HepG2 (cell line): ENCODE measurements around the gene CRYM. TPM values are rescaled to one million over a fixed set of nuclear protein-coding genes. Genes with fewer than 3 reads are reported as not detected.
A peak's percentile ranks its signal among the peaks of the same experiment; 100 is the strongest.

ENCODE experiments used
- ATAD3A ChIP-seq: sonication (generic); formaldehyde crosslinking; IDR thresholded peaks from 2 replicates; pipeline ENCODE4 v1.4.0; 2020; ENCODE audit warnings: missing genetic modification reagents
- ERF ChIP-seq: IDR thresholded peaks from 2 replicates; pipeline ENCODE4 v1.6.1; 2018; ENCODE audit warnings: missing biosample characterization, missing genetic modification reagents
- HDAC2 ChIP-seq: sonication (generic); formaldehyde crosslinking; IDR thresholded peaks from 2 replicates; pipeline ENCODE4 v1.4.0; 2020; ENCODE audit warnings: missing genetic modification reagents
- HOMEZ ChIP-seq: IDR thresholded peaks from 2 replicates; pipeline ENCODE4 v1.6.1; 2016; ENCODE audit warnings: low read depth
- HOXA5 ChIP-seq: sonication (generic); formaldehyde crosslinking; IDR thresholded peaks from 2 replicates; pipeline ENCODE4 v1.4.0; 2020; ENCODE audit warnings: missing genetic modification reagents
- IRX3 ChIP-seq: sonication (generic); formaldehyde crosslinking; IDR thresholded peaks from 2 replicates; pipeline ENCODE4 v1.8.1; 2023; ENCODE audit warnings: mild to moderate bottlenecking, low read depth, missing genetic modification reagents, borderline replicate concordance
- KMT2A ChIP-seq: sonication (generic); formaldehyde crosslinking; IDR thresholded peaks from 2 replicates; pipeline ENCODE4 v1.4.0; 2020; ENCODE audit warnings: missing genetic modification reagents
- MIER3 ChIP-seq: IDR thresholded peaks from 2 replicates; pipeline ENCODE4 v1.6.1; 2016; ENCODE audit warnings: missing compliant biosample characterization, borderline replicate concordance
- MYC ChIP-seq: sonication (generic); formaldehyde crosslinking; IDR thresholded peaks from 2 replicates; pipeline ENCODE4 v1.9.0; 2021; ENCODE audit warnings: missing genetic modification reagents, borderline replicate concordance
- NFE2L2 ChIP-seq: fragments of 150-350 bp; IDR thresholded peaks from 2 replicates; pipeline ENCODE4 v1.6.1; 2014; ENCODE audit warnings: low read length
- POLR2AphosphoS2 ChIP-seq: IDR thresholded peaks from 2 replicates; pipeline ENCODE4 v1.6.1; 2011; ENCODE audit warnings: low read depth, low read length, improper control_type of control experiment
- ZBTB33 ChIP-seq: sonication (generic); formaldehyde crosslinking; IDR thresholded peaks from 2 replicates; pipeline ENCODE4 v1.4.0; 2020; ENCODE audit warnings: missing genetic modification reagents
- ZFP62 ChIP-seq: sonication (generic); formaldehyde crosslinking; IDR thresholded peaks from 2 replicates; pipeline ENCODE4 v1.4.0; 2020; ENCODE audit warnings: missing genetic modification reagents
- ZNF10 ChIP-seq: sonication (generic); formaldehyde crosslinking; IDR thresholded peaks from 2 replicates; pipeline ENCODE4 v1.4.0; 2020; ENCODE audit warnings: mild to moderate bottlenecking, low read depth, missing genetic modification reagents, borderline replicate concordance
- ZNF570 ChIP-seq: sonication (generic); formaldehyde crosslinking; IDR thresholded peaks from 2 replicates; pipeline ENCODE4 v1.4.0; 2020; ENCODE audit warnings: mild to moderate bottlenecking, missing genetic modification reagents, borderline replicate concordance
- ZNF607 ChIP-seq: sonication (generic); formaldehyde crosslinking; IDR thresholded peaks from 2 replicates; pipeline ENCODE4 v1.5.1; 2020; ENCODE audit warnings: missing genetic modification reagents, mild to moderate bottlenecking, borderline replicate concordance
- ZNF672 ChIP-seq: sonication (generic); formaldehyde crosslinking; IDR thresholded peaks from 2 replicates; pipeline ENCODE4 v1.8.1; 2022; ENCODE audit warnings: missing genetic modification reagents
- ZNF704 ChIP-seq: sonication (generic); formaldehyde crosslinking; IDR thresholded peaks from 2 replicates; pipeline ENCODE4 v1.8.1; 2023; ENCODE audit warnings: mild to moderate bottlenecking, inconsistent platforms, moderate library complexity, missing genetic modification reagents, borderline replicate concordance
- ZNF713 ChIP-seq: sonication (generic); formaldehyde crosslinking; IDR thresholded peaks from 2 replicates; pipeline ENCODE4 v1.4.0; 2020; ENCODE audit warnings: mild to moderate bottlenecking, missing genetic modification reagents
- ZNF772 ChIP-seq: sonication (generic); formaldehyde crosslinking; IDR thresholded peaks from 2 replicates; pipeline ENCODE4 v1.5.0; 2020; ENCODE audit warnings: mild to moderate bottlenecking, missing genetic modification reagents
- polyA plus RNA-seq, 8 experiments: library from polyadenylated mRNA; depleted of rRNA in 3 of 8; stranded (reverse) in 7 of 8; unstranded in 1 of 8; fragments of >200 nt; fragmentation: Illumina TruSeq in 4 of 8; extraction: Trizol in 4 of 8; gene quantifications; 2 replicates each; pipeline versions ENCODE4 v1.2.1 to v1.2.3, GENCODE V29; 2011 to 2016; ENCODE audit warnings: low read depth in 4 of 8, missing spikeins in 1 of 8, mixed read lengths in 1 of 8; ENCODE audit not compliant: insufficient read depth in 1 of 8
- total RNA-seq, 5 experiments: library from RNA; depleted of rRNA; stranded (reverse); fragments of >200 nt; fragmentation: Illumina TruSeq; extraction: Trizol; gene quantifications; 2 replicates each; pipeline ENCODE4 v1.2.3, GENCODE V29; 2016; ENCODE audit warnings: low read depth in 1 of 5
- TF ChIP-seq, protein P1 (sequence below): sonication (generic); formaldehyde crosslinking; IDR thresholded peaks from 2 replicates; pipeline ENCODE4 v1.4.0; 2020; ENCODE audit warnings: mild to moderate bottlenecking, missing genetic modification reagents, borderline replicate concordance
- TF ChIP-seq, protein P2 (sequence below): sonication (generic); formaldehyde crosslinking; IDR thresholded peaks from 2 replicates; pipeline ENCODE4 v1.5.0; 2020; ENCODE audit warnings: missing genetic modification reagents

Gene CRYM
- total and polyA plus RNA-seq, 2 of the 13 experiments (the other 11 are each of a cell fraction or from before 2014, with no cell fraction given), result 1.9 to 2.2 TPM

- no peak for TF ChIP-seq ZNF713 (CRISPR knock-in tag)
- TF ChIP-seq KMT2A, result peak; percentile 87
- peak; percentile 97 for TF ChIP-seq ZNF607
- no peak; the same call in none of the 2 replicates for TF ChIP-seq MIER3 (CRISPR knock-in tag)
- peak; percentile 51 for TF ChIP-seq HOMEZ
- TF ChIP-seq POLR2AphosphoS2, result no peak
- peak; percentile 95 for TF ChIP-seq MYC
- TF ChIP-seq, protein P1, sequence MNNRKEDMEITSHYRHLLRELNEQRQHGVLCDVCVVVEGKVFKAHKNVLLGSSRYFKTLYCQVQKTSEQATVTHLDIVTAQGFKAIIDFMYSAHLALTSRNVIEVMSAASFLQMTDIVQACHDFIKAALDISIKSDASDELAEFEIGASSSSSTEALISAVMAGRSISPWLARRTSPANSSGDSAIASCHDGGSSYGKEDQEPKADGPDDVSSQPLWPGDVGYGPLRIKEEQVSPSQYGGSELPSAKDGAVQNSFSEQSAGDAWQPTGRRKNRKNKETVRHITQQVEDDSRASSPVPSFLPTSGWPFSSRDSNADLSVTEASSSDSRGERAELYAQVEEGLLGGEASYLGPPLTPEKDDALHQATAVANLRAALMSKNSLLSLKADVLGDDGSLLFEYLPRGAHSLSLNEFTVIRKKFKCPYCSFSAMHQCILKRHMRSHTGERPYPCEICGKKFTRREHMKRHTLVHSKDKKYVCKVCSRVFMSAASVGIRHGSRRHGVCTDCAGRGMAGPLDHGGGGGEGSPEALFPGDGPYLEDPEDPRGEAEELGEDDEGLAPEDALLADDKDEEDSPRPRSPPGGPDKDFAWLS (CRISPR knock-in tag), result 0 out of 2 replicates have a peak, but pooled peaks have one; percentile 46
- peak; percentile 39; the same call in 1 of the 2 replicates for TF ChIP-seq ZBTB33
- TF ChIP-seq ZFP62 (CRISPR knock-in tag), result no peak
- TF ChIP-seq ZNF10 (CRISPR knock-in tag), result 0 out of 2 replicates have a peak, but pooled peaks have one; percentile 74
- no peak for TF ChIP-seq ZNF672 (CRISPR knock-in tag)
- TF ChIP-seq IRX3, result peak; percentile 84
- TF ChIP-seq NFE2L2, result no peak
- TF ChIP-seq ERF (CRISPR knock-in tag), result peak; percentile 76; the same call in 1 of the 2 replicates
- TF ChIP-seq, protein P2, sequence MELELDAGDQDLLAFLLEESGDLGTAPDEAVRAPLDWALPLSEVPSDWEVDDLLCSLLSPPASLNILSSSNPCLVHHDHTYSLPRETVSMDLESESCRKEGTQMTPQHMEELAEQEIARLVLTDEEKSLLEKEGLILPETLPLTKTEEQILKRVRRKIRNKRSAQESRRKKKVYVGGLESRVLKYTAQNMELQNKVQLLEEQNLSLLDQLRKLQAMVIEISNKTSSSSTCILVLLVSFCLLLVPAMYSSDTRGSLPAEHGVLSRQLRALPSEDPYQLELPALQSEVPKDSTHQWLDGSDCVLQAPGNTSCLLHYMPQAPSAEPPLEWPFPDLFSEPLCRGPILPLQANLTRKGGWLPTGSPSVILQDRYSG (CRISPR knock-in tag), result 0 out of 2 replicates have a peak, but pooled peaks have one; percentile 52
- TF ChIP-seq ZNF772 (CRISPR knock-in tag), result peak; percentile 96; the same call in 1 of the 2 replicates
- peak; percentile 79 for TF ChIP-seq HDAC2 (CRISPR knock-in tag)
- no peak for TF ChIP-seq ZNF570 (CRISPR knock-in tag)
- TF ChIP-seq ZNF704 (CRISPR knock-in tag), result peak; percentile 83
- peak; percentile 86; the same call in 1 of the 2 replicates for TF ChIP-seq ATAD3A
- TF ChIP-seq HOXA5 (CRISPR knock-in tag), result peak; percentile 88
These were observed 23.2 kb upstream of the CRYM start (continued) for GRCh38 chr16:21301168-21301894.
